GM21737 (cell line): ENCODE measurements around the gene ZBTB7C.
"Not testable (repeated sequence)": the region's sequence is repeated elsewhere in the genome, so short reads cannot be mapped to it uniquely, and the experiment has no call there.

ENCODE experiments used
- ATAC-seq: cut with Tn5 transposase; IDR thresholded peaks from one replicate; pipeline ENCODE4 v1.9.1; 2021; ENCODE audit warnings: mild to moderate bottlenecking, moderate library complexity; ENCODE audit not compliant: unreplicated experiment

The ZBTB7C gene

GRCh38 chr18:48408727-48409590, at the start of gene ZBTB7C:
TSS of gene ZBTB7C (minus strand) at chr18:48409383.
- no peak for ATAC-seq

- no peak for ATAC-seq
Measured at GRCh38 chr18:48456838-48457237, 47.7 kb upstream of the ZBTB7C start.

- no peak for ATAC-seq
Measured at GRCh38 chr18:48455555-48456478, 46.6 kb upstream of the ZBTB7C start.

GRCh38 chr18:48454261-48454757, 45.1 kb upstream of the ZBTB7C start:
- ATAC-seq, result no peak

GRCh38 chr18:48453330-48454066, 44.3 kb upstream of the ZBTB7C start:
- ATAC-seq, result no peak

- ATAC-seq, result no peak
Measured at GRCh38 chr18:48452861-48453323, 43.7 kb upstream of the ZBTB7C start.

GRCh38 chr18:48450685-48451084, 41.5 kb upstream of the ZBTB7C start:
- ATAC-seq, result no peak

DNA sequence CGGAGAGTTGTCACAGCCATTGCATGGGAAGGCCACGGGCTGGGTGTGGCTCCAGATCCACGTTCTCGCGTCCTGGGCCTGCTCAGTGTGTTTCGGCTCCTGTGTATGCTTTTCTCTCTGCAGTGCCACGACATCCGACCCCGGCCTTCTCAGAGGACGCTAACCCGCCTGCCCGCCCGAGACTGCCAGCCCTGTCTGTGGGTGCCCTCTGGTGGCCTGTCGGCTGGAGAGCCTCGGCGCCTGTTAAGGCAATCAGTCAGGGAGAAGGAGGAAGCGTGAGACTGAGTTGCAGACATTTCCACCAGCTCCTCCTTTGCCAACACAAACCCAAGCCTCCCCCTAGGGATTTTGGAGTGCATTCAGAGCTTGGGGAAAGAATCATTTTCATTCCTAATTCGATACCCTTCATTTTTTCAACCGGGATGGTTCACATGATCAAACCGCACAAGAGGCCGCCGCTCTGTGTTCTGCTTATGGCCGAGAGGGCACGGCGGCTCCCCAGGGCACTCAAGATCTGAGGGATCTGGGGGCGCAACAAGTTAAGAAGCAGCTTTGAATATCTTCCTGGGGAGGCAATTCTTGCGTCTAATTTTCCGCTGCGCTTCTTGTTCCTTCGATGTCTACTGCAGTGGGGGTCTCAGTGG, 37.5 kb upstream of the ZBTB7C start:
- ATAC-seq, result no peak

GRCh38 chr18:48445540-48445939, 36.4 kb upstream of the ZBTB7C start:
- ATAC-seq, result no peak

- no peak for ATAC-seq
Measured at GRCh38 chr18:48442761-48443160, 33.6 kb upstream of the ZBTB7C start.

DNA sequence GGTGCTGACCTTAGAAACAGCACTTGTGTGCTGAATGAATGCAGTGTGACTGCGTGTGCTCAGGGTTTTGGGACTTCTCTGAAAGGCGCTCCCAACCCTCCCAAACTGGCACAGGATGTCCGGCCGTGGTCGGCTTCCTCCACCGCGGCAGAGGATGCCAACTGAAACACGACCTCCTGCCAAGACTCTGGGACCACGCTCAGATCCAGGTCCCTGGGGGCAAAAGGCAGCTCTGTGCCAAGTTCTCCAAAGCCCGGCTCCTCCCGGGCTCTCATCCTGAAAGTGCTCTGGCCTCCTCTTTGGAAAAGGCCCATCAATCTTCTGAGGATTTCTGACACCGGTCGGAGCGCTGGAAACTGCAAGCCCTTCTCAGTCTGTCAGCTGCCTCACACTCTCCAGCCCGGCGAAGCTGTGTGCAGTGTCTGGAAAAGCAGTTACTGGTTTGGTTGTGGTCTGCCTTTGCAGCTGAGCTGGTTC, 32.3 kb upstream of the ZBTB7C start:
- no peak for ATAC-seq

GRCh38 chr18:48440924-48441323, 31.7 kb upstream of the ZBTB7C start:
- ATAC-seq, result no peak

- no peak for ATAC-seq
Measured at GRCh38 chr18:48436907-48437306, 27.7 kb upstream of the ZBTB7C start.

DNA sequence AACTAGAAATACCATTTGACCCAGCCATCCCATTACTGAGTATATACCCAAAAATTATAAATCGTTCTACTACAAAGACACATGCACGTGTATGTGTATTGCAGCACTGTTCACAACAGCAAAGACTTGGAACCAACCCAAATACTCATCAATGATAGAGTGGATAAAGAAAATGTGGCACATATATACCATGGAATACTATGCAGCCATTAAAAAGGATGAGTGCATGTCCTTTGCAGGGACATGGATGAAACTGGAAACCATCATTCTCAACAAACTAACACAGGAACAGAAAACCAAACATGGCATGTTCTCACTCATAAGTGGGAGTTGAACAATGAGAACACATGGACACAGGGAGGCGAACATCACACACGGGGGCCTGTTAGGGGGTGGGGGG, 25.2 kb upstream of the ZBTB7C start:
- not testable (repeated sequence) for ATAC-seq

DNA sequence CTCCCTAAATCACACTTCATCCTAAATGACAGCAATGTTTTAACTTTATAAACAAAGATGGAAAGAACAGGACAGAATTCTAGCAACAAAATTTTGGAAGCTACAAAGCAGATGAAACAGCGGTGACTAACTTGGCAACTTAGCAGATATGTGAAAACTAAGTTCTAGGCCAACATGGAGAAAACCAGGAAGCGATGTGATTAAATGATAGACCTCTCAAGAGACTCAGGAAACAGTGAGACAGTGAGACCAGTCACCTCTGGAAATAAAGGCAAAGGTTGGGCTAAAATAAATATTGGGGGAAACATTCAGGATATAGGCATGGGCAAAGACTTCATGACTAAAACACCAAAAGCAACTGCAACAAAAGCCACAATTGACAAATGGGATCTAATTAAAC, 24.4 kb upstream of the ZBTB7C start:
- ATAC-seq, result no peak

- ATAC-seq, result no peak
Measured at GRCh38 chr18:48430150-48430549, 21.0 kb upstream of the ZBTB7C start.

- ATAC-seq, result no peak
Measured at GRCh38 chr18:48428475-48429177, 19.4 kb upstream of the ZBTB7C start.

GRCh38 chr18:48422947-48423378, 13.8 kb upstream of the ZBTB7C start:
- no peak for ATAC-seq

GRCh38 chr18:48419277-48420022, 10.3 kb upstream of the ZBTB7C start:
- no peak for ATAC-seq
